ENCODE results near the gene FAAP20.

The FAAP20 gene

GRCh38 chr1:2238361-2239012, 43.9 kb upstream of the FAAP20 start:
- TF ChIP-seq CTCF (IDR thresholded peaks at IDR 0.05; ENCODE audit: low read depth, low read length, missing control alignments): no peak
- H3K4me3 ChIP-seq (ENCODE audit: low read depth, low read length): no peak overlapping the region
- DNase-seq (ENCODE audit: low read depth): no peak

- no peak for TF ChIP-seq CTCF (IDR thresholded peaks at IDR 0.05; ENCODE audit: low read depth, low read length, missing control alignments)
- DNase-seq (ENCODE audit: low read depth): no peak
- no peak overlapping the region for H3K4me3 ChIP-seq (ENCODE audit: low read depth, low read length)
Observed at GRCh38 chr1:2237773-2238172, 43.2 kb upstream of the FAAP20 start.

GRCh38 chr1:2236695-2237677, 42.4 kb upstream of the FAAP20 start:
- no peak overlapping the region for H3K4me3 ChIP-seq (ENCODE audit: low read depth, low read length)
- DNase-seq (ENCODE audit: low read depth): no peak
- TF ChIP-seq CTCF (IDR thresholded peaks at IDR 0.05; ENCODE audit: low read depth, low read length, missing control alignments): no peak

GRCh38 chr1:2235300-2235998, 40.9 kb upstream of the FAAP20 start:
- no peak for DNase-seq (ENCODE audit: low read depth)

GRCh38 chr1:2234762-2235113, 40.2 kb upstream of the FAAP20 start:
- DNase-seq (ENCODE audit: low read depth): no peak
- TF ChIP-seq CTCF (IDR thresholded peaks at IDR 0.05; ENCODE audit: low read depth, low read length, missing control alignments): no peak
- H3K4me3 ChIP-seq (ENCODE audit: low read depth, low read length): no peak overlapping the region

More at GRCh38 chr1:2235300-2235998, 40.9 kb upstream of the FAAP20 start:
- no peak overlapping the region for H3K4me3 ChIP-seq (ENCODE audit: low read depth, low read length)
- no peak for TF ChIP-seq CTCF (IDR thresholded peaks at IDR 0.05; ENCODE audit: low read depth, low read length, missing control alignments)

GRCh38 chr1:2233997-2234761, 39.6 kb upstream of the FAAP20 start:
- no peak for DNase-seq (ENCODE audit: low read depth)
- H3K4me3 ChIP-seq (ENCODE audit: low read depth, low read length): no peak overlapping the region
- no peak for TF ChIP-seq CTCF (IDR thresholded peaks at IDR 0.05; ENCODE audit: low read depth, low read length, missing control alignments)

Measured in GM12864 (cell line).